Measurements from ENCODE around the gene RWDD1.
A peak's percentile ranks its signal among the peaks of the same experiment; 100 is the strongest.

Gene RWDD1

GRCh38 chr6:116605935-116606334 is 34.6 kb downstream of the RWDD1 start:
- TF ChIP-seq, protein P1, sequence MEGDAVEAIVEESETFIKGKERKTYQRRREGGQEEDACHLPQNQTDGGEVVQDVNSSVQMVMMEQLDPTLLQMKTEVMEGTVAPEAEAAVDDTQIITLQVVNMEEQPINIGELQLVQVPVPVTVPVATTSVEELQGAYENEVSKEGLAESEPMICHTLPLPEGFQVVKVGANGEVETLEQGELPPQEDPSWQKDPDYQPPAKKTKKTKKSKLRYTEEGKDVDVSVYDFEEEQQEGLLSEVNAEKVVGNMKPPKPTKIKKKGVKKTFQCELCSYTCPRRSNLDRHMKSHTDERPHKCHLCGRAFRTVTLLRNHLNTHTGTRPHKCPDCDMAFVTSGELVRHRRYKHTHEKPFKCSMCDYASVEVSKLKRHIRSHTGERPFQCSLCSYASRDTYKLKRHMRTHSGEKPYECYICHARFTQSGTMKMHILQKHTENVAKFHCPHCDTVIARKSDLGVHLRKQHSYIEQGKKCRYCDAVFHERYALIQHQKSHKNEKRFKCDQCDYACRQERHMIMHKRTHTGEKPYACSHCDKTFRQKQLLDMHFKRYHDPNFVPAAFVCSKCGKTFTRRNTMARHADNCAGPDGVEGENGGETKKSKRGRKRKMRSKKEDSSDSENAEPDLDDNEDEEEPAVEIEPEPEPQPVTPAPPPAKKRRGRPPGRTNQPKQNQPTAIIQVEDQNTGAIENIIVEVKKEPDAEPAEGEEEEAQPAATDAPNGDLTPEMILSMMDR (IDR thresholded peaks at IDR 0.05; ENCODE audit: low read depth, low read length, poor library complexity, severe bottlenecking): no peak
- no peak for TF ChIP-seq EZH2phosphoT487 (IDR thresholded peaks at IDR 0.05; ENCODE audit: borderline replicate concordance, low read length)

GRCh38 chr6:116611056-116611455 is 39.8 kb downstream of the RWDD1 start:
- Histone ChIP-seq H3K4me3 (ENCODE audit: low read length) (no peak overlapping the region), H3K9me3 (ENCODE audit: control insufficient read depth, insufficient read depth, low read length) (no peaks in the 10 kb centered on the region), H3K27me3 (ENCODE audit: control insufficient read depth, low read length) (0 out of 2 replicates have a peak, but pooled peaks cover 2% of the 10 kb centered on the region), H3K4me1 (ENCODE audit: control insufficient read depth, low read length) (peaks cover 7% of the 10 kb centered on the region; the same call in 1 of the 2 replicates), H3K79me2 (ENCODE audit: control insufficient read depth, low read length) (no peaks in the 10 kb centered on the region), H3K36me3 (ENCODE audit: control insufficient read depth, low read length) (no peaks in the 10 kb centered on the region), H4K20me1 (ENCODE audit: control insufficient read depth, insufficient read depth, low read depth, low read length) (no peaks in the 10 kb centered on the region), H3K9me2 (replicated peaks; ENCODE audit: control insufficient read depth, low read length) (no peaks in the 10 kb centered on the region), H3K27ac (ENCODE audit: low read depth, low read length) (no peak overlapping the region), H3K4me2 (ENCODE audit: low read length) (no peak overlapping the region), H3F3A (ENCODE audit: control insufficient read depth, insufficient read depth) (no peaks in the 10 kb centered on the region)
- TF ChIP-seq, protein P1 (IDR thresholded peaks at IDR 0.05; ENCODE audit: low read depth, low read length, poor library complexity, severe bottlenecking): no peak
- no peak for TF ChIP-seq EZH2phosphoT487 (IDR thresholded peaks at IDR 0.05; ENCODE audit: borderline replicate concordance, low read length)

More at GRCh38 chr6:116605935-116606334, 34.6 kb downstream of the RWDD1 start:
- Histone ChIP-seq H3K27me3 (ENCODE audit: control insufficient read depth, low read length) (no peaks in the 10 kb centered on the region), H3K79me2 (ENCODE audit: control insufficient read depth, low read length) (no peaks in the 10 kb centered on the region), H3K9me3 (ENCODE audit: control insufficient read depth, insufficient read depth, low read length) (no peaks in the 10 kb centered on the region), H3K9me2 (replicated peaks; ENCODE audit: control insufficient read depth, low read length) (no peaks in the 10 kb centered on the region), H3K27ac (ENCODE audit: low read depth, low read length) (no peak overlapping the region), H3K4me2 (ENCODE audit: low read length) (no peak overlapping the region), H3F3A (ENCODE audit: control insufficient read depth, insufficient read depth) (no peaks in the 10 kb centered on the region), H3K36me3 (ENCODE audit: control insufficient read depth, low read length) (no peaks in the 10 kb centered on the region), H4K20me1 (ENCODE audit: control insufficient read depth, insufficient read depth, low read depth, low read length) (no peaks in the 10 kb centered on the region), H3K4me3 (ENCODE audit: low read length) (no peak overlapping the region), H3K4me1 (ENCODE audit: control insufficient read depth, low read length) (no peaks in the 10 kb centered on the region)

- no peaks in the 10 kb centered on the region for H3K9me3 ChIP-seq (ENCODE audit: control insufficient read depth, insufficient read depth, low read length)
- no peaks in the 10 kb centered on the region for H3K79me2 ChIP-seq (ENCODE audit: control insufficient read depth, low read length)
- H3K4me1 ChIP-seq (ENCODE audit: control insufficient read depth, low read length): peaks cover 17% of the 10 kb centered on the region
- no peak for TF ChIP-seq EZH2phosphoT487 (IDR thresholded peaks at IDR 0.05; ENCODE audit: borderline replicate concordance, low read length)
- TF ChIP-seq, protein P1 (IDR thresholded peaks at IDR 0.05; ENCODE audit: low read depth, low read length, poor library complexity, severe bottlenecking): peak; percentile 34
- H3K36me3 ChIP-seq (ENCODE audit: control insufficient read depth, low read length): no peaks in the 10 kb centered on the region
- H3K9me2 ChIP-seq (replicated peaks; ENCODE audit: control insufficient read depth, low read length): no peaks in the 10 kb centered on the region
- peaks cover 15% of the 10 kb centered on the region for H3K27me3 ChIP-seq (ENCODE audit: control insufficient read depth, low read length)
- H3K4me2 ChIP-seq (ENCODE audit: low read length): peak within 1 kb of the TSS; percentile 84
- peak within 1 kb of the TSS; percentile 85 for H3K4me3 ChIP-seq (ENCODE audit: low read length)
- H4K20me1 ChIP-seq (ENCODE audit: control insufficient read depth, insufficient read depth, low read depth, low read length): no peaks in the 10 kb centered on the region
- no peaks in the 10 kb centered on the region; the same call in 1 of the 2 replicates for H3F3A ChIP-seq (ENCODE audit: control insufficient read depth, insufficient read depth)
- no peak within 1 kb of the TSS for H3K27ac ChIP-seq (ENCODE audit: low read depth, low read length)
These were observed 44.8 kb downstream of the RWDD1 start, which contains the start of gene RSPH4A for GRCh38 chr6:116615937-116616736. Gene RSPH4A (plus strand): TSS chr6:116616479. CDS start chr6:116616624, 145 bp downstream.
